GM06990 (cell line): ENCODE data around the gene ZHX3.
"Not testable (repeated sequence)": the region's sequence is repeated elsewhere in the genome, so short reads cannot be mapped to it uniquely, and the experiment has no call there.

Experiments
- DNase-seq: peaks from one replicate; pipeline ENCODE4 v3.0.0-alpha.2; 2011; ENCODE audit not compliant: insufficient read length; ENCODE audit errors: extremely low read depth
- H3K27me3 ChIP-seq: replicated peaks from 2 replicates; pipeline ENCODE4 v1.6.0; 2011; ENCODE audit warnings: low read length; ENCODE audit not compliant: control insufficient read depth, insufficient read depth
- H3K36me3 ChIP-seq: 2 replicates; pipeline ENCODE4 v1.5.1; 2011; ENCODE audit warnings: low read length; ENCODE audit not compliant: control insufficient read depth, insufficient read depth
- H3K4me3 ChIP-seq: replicated peaks from 2 replicates; pipeline ENCODE4 v1.5.1; 2011; ENCODE audit warnings: low read depth, mild to moderate bottlenecking, control low read depth, low read length
- TF ChIP-seq, protein P1 (sequence below): IDR thresholded peaks from 2 replicates; pipeline ENCODE4 v1.5.1; 2011; ENCODE audit warnings: low read length, control low read depth, mild to moderate bottlenecking, inconsistent platforms; ENCODE audit not compliant: insufficient read depth, poor library complexity, severe bottlenecking

Gene ZHX3

DNA sequence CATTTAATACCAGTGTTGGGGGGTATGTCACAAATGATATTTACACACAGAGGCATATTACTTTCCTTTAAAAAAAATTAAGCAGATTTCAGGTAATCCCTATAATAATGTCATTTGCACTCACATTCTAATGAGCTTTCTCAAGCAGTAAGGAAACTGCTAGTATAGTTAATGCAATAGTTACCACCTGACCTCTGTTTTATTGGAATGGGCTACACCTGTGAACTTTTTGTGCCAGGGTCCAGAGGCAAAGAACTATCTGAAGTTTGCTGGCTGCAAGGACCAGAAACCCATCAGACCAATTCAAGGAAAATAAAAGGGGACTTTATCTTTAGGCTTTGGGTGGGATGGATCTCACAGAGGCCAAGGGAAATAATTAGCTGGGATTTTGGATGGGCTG is 2.9 kb upstream of the ZHX3 start:
- Histone ChIP-seq H3K27me3 (no peaks in the 10 kb centered on the region), H3K4me3 (no peak overlapping the region), H3K36me3 (no peaks in the 10 kb centered on the region)
- DNase-seq, result no peak
- TF ChIP-seq, protein P1, sequence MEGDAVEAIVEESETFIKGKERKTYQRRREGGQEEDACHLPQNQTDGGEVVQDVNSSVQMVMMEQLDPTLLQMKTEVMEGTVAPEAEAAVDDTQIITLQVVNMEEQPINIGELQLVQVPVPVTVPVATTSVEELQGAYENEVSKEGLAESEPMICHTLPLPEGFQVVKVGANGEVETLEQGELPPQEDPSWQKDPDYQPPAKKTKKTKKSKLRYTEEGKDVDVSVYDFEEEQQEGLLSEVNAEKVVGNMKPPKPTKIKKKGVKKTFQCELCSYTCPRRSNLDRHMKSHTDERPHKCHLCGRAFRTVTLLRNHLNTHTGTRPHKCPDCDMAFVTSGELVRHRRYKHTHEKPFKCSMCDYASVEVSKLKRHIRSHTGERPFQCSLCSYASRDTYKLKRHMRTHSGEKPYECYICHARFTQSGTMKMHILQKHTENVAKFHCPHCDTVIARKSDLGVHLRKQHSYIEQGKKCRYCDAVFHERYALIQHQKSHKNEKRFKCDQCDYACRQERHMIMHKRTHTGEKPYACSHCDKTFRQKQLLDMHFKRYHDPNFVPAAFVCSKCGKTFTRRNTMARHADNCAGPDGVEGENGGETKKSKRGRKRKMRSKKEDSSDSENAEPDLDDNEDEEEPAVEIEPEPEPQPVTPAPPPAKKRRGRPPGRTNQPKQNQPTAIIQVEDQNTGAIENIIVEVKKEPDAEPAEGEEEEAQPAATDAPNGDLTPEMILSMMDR, result no peak

DNA sequence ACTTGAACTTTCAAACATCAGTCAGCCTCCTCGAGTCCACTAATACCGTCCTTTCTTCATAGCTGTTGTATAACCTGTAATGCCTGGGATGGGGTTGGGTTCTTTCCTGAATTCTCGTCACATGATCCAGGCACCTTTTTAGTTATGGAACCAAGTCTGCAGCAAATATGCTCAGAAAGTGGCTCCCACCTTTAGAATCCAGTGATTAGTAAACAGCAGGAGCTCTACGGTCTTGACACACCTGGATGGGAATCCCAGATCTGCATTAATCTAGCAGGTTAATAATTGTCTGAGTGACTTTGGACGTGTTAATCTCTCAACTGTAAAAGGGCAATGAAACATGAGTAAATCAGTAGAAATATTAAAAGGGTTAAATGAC is 729 bp upstream of the ZHX3 start:
- no peaks in the 10 kb centered on the region for H3K27me3 ChIP-seq
- H3K36me3 ChIP-seq, result no peaks in the 10 kb centered on the region
- TF ChIP-seq, protein P1, result no peak
- DNase-seq, result no peak
- H3K4me3 ChIP-seq, result peak overlapping the region; percentile 63; the same call in 1 of the 2 replicates

DNA sequence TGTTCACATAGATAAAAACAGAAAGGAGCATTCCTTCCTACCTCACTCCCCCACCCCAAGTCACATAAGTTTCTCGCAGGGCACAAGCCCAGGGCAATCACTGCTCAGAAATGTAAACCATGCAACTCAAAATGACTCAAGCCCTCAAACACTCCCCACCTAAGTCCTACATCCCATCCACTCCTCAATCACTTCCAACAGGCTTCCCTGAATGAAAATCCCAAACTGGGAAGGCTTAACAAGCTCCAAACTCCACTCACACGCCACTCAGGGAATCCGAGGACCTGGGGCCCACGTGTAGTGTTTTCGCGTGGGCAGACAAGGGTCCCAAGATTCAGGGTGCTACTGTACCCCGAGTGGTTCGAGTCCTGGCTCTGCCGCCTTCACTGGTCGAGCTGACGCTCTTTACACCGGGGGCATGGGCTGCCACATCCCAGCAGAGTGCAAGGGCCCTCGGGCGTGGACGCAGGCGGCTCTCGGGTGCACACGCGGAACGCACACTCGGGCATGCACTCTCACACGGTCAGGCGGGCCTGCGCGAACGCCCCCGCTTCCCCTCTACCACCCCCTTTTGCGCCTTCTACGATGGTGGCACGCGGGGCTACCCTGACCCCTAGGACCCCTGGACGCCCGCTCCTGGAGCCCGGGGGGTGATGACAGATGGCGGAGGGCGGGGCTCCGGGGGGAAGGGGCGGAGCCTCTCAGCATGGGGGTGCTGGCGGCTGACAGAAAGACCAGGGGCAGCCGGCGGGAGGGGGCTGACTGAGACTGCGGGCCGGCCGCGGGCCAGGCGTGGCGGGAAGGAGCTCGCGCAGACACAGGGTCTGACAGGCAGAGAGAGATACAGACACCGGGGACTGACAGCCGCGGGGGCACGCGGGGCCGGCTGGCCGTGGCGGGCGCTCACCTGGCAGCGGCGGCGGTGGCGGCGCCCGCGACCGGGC is 657 bp downstream of the ZHX3 start:
- peak; percentile 82 for DNase-seq
- TF ChIP-seq, protein P1, result no peak
- no peaks in the 10 kb centered on the region for H3K36me3 ChIP-seq

GRCh38 chr20:41316051-41316450 is 1.5 kb downstream of the ZHX3 start:
- no peaks in the 10 kb centered on the region for H3K27me3 ChIP-seq
- TF ChIP-seq, protein P1, result no peak
- no peak for DNase-seq
- H3K4me3 ChIP-seq, result no peak overlapping the region; the same call in 1 of the 2 replicates
- H3K36me3 ChIP-seq, result no peaks in the 10 kb centered on the region

More for the DNA sequence above, 657 bp downstream of the ZHX3 start:
- peak overlapping the region; percentile 67 for H3K4me3 ChIP-seq
- no peaks in the 10 kb centered on the region for H3K27me3 ChIP-seq

- Histone ChIP-seq H3K4me3 (no peak overlapping the region), H3K27me3 (no peaks in the 10 kb centered on the region), H3K36me3 (no peaks in the 10 kb centered on the region)
- TF ChIP-seq, protein P1, result no peak
- no peak for DNase-seq
Measured at GRCh38 chr20:41314386-41314785, 3.1 kb downstream of the ZHX3 start.

- H3K36me3 ChIP-seq, H3K27me3 ChIP-seq, H3K4me3 ChIP-seq, DNase-seq: not testable (repeated sequence)
Measured at GRCh38 chr20:41312009-41312408, 5.5 kb downstream of the ZHX3 start.
